Umbilical cord (tissue), 2 donors: ENCODE data around the gene PRSS21. TPM values are rescaled to one million over a fixed set of nuclear protein-coding genes. Genes with fewer than 3 reads are reported as not detected.
A peak's percentile ranks its signal among the peaks of the same experiment; 100 is the strongest.

ENCODE experiments used
- DNase-seq: peaks from one replicate; pipeline ENCODE4 v3.0.0-alpha.2; 2015; ENCODE audit warnings: low spot score
- total RNA-seq: library from RNA; depleted of rRNA; stranded (reverse); fragments of >200 nt; gene quantifications from one replicate; pipeline ENCODE4 v1.2.3, GENCODE V29; 2014; ENCODE audit warnings: low replicate concordance; ENCODE audit not compliant: insufficient read depth

PRSS21 gene
- total RNA-seq, 1 donor from 2014 or later: not detected

DNA sequence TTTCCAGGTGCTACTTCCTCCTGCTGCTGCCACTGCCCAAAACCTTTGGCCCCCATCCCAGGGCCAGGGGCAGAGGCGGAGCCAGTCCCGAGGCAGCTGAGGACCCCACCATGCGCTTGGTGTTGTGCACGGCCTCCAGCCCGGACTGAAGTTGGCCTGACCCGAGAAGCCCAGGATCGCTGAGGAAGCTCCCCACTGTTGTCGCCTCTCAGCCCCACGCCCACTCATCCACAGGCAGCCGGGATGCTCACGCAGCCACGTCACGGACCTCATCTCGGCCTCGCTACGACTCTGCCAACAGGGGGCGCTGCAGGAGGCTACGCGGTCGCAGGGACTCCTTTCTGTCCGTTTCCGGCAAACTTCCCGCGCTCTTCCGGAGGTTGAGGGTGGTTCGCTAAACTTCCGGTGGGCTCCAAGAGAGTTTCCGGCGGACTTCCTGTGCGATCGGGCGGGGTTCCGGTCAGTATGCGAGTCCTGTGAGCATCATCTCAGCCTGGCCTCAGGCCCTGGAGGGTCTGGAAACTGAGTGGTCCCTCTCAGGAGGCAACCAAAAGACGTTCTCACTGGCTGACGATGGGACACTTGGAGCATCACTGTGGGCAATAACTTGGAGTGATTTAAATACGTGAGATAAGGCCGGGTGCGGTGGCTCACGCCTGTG, 25.4 kb downstream of the PRSS21 start:
- no peak for DNase-seq

DNA sequence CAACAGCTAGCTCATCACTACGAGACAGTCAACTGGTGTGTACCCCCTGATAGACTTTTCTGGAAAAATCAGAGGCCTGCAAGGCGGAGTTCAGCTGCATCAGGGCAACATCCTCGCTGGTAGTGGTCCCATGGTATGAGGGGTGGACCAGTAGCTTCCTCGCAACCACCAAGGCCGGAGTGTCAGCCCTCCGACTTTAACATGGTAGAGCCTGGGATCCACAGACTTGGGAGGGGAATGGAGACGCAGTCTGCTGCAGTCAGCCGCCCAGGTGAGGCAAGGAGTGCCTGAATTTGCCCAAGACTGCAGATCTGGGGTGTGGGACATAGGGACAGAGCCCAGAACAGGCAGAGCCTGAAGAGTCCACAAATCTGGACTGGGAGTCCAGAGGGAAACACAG, 26.5 kb downstream of the PRSS21 start:
- DNase-seq: no peak

DNA sequence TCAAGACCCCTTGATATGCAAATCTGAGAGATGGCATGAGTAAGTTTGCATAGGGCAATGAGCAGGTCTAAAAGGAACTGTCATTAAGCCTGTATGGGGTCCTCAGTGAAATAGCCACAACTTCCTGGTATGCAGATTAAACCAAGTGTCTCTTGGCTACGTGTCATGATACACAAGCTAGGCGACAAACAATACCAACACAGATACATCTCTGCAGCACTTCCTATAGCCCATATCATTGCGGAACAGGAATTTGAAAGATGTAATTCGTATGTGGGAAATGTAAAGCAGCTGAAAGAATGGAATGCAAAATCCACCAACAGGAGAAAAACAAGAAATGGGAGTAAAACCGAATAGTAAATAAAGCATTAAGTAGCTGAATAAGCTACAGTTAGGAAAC, 28.1 kb downstream of the PRSS21 start:
- DNase-seq: no peak

DNA sequence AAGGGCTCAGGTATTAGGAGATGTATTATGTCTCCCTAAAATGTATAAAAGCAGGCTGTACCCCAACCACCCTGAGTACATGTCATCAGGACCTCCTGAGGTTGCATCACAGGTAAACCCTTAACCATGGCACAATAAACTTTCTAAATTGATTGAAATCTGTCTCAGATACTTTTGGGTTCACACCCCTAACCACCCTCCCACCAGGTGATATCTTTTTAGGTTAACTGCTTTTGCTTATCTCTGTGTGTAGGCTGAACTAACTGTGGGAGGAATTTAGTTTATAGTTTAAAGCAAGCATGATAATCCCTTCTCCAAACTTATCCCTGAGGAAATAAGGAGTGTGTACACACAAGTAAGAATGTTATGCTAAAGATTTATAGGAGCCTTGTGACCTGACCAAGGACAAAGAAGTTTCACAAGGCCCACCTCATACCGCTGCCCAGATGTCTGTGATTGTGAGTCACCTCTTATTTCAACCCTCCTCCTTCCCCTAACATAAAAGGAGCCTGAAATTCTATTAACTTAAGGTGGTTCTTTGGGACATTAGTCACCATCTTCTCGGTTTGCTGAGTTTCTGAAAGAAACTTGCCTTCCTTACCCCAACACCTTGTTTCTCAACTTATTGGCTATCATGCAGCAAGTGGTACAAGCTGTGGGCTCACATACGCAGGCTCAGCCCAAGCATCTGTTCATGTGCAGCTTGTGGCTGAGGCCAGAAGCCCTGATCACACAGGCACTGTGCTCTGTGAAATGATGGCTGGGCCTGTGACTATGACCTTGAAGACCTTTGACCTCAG, 29.7 kb downstream of the PRSS21 start:
- DNase-seq: no peak

DNA sequence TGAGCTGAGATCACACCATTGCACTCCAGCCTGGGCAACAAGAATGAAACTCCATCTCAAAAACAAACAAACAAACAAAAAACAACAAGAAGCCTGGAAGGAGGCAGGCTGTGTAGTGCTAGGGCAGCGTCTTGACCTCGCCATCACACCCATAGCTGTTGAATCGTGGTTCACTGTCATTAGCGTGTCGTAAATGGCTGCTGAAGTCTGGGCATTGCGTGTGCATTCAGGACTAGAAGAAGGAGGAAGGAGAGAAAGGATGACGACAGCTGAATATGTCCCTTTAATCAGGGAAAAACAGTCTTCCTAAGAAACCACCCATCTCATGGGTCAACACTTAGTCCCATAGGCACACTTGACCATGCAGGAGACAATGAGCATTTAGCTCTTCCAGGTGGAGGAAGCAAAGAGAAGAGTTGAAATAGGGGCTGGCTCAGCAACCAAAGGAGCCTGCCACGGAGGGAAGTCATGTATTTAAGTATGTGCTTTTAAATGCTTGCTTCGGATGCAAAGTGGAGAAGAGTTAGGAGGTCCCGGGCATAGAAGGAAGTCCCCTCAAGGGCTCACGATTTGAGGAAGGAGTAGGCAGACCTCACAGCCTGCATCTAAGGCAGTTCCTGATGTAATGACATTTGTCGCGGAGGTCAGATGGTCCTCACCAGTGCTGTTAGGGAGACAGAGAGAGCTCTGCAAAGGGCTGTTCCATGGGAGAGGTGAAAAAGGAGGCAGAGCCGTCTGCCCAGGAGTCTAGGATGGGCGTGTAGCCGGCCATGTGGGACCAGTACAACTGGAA, 32.1 kb downstream of the PRSS21 start:
- DNase-seq: no peak

DNA sequence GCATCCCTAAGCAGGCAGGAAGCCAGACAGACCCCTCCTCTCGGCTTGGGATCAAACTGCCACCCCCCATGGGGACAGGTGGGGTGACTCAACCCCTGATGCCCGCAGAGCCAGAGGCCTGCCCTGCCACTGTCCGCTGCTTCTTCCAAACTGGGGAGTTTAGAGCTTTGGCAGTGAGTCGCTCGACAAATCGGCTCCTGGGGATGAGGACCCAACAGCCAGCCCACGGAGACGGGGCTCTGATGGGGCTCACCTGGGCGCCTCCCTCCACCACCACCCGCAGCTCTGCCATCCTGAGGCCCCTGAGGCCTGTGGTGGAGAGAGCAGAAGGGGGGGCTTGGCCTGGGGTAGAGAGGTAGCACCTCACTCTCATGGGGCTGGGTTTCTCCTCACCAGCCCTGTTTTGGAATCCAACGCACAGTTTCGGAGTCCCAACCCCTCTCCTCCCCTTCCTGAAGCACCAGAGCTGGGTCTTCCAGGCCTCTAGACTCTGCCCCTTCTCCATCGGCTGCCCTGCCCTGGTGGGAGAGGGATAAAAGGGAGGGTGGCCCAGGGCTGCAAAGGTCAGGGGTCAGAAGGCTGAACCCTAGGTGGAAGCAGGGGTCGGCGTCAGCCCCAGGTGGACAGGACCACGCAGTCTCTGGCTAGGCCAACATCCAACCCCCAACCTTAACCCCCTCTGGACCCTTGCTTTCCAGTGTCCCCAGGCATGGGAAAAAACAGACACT, 35.1 kb downstream of the PRSS21 start:
- DNase-seq: no peak

DNA sequence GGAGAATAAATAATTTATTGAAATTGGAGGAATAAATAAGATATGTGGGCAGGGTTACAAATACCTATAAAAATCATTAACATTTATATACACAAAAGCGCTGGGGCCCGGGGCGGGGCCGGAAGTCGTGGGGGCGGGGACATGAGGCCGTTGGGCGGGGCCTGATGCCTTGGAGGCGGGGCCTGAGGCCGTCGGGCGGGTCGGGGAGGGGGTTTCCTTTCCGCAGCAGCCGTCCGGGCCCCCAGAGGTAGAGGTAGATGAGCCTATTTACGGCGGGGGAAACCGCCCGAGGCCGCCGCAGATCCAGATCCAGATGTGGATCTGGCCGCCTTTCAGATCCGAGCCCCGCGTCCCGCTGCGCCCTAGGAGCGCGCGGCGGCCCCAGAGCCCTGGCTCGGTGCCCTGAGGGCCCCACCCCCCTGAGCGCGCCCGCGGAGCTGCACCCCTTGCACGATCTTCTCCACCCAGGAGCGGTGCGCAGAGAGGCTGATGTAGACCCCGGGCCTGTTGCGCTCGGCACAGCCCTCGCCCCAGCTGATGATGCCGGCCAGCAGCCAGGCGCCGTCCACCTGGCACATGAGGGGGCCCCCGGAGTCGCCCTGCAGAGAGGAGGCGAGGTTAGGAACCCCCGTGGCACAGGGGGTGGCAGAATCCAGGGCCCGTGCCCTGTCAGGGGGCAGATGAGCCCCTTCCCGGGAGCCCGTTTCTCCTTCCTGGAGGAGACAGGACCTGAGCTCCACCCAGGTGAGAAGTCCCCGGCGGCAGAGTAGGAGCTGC, 35.9 kb downstream of the PRSS21 start:
- no peak for DNase-seq

GRCh38 chr16:2853531-2854073, 36.6 kb downstream of the PRSS21 start:
- DNase-seq: no peak

DNA sequence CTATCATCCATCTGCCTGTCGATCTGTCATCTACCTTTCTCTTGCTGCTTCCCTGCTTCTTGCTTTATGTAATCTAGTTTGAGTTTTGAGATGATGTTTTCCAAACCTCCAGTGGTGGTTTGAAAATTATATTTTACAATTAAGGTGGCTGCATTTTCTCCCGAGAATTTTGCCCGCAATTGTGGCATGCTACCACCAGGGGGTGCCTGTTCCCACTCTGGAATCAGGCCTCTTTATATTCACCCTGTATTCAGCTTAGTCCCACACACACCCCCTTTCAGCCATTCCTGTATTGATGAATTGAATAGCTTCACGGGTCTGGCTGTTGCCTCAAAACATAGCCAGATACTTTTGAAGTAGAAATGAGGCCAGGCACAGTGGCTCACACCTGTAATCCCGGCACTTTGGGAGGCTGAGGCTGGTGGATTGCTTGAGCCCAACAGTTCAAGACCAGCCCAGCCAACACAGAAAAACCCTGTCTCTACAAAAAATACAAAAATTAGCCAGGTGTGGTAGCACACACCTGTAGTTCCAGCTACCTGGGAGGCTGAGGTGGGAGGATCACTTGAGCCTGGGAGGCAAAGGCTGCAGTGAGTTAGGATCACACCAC, 37.8 kb downstream of the PRSS21 start:
- DNase-seq: no peak

DNA sequence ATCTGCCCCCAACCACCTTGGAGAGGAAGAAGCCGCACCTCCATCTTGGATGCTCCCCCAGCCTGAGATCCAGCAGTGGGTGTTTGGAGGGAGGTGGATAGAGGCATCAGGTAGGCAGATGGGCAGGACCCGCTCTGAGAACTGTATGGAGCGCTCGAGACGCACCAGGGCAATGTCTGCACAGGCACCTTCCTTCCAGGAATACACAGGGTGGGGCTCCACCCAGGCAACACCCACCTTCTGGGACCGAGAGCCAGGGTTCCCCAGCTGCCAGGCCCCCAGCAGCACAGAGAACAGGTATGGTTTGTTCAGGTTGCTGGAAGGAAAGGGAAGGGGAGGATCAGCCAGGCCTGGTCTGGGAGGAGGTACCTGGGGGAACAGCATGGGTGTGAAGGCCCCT, 38.5 kb downstream of the PRSS21 start:
- DNase-seq: no peak

DNA sequence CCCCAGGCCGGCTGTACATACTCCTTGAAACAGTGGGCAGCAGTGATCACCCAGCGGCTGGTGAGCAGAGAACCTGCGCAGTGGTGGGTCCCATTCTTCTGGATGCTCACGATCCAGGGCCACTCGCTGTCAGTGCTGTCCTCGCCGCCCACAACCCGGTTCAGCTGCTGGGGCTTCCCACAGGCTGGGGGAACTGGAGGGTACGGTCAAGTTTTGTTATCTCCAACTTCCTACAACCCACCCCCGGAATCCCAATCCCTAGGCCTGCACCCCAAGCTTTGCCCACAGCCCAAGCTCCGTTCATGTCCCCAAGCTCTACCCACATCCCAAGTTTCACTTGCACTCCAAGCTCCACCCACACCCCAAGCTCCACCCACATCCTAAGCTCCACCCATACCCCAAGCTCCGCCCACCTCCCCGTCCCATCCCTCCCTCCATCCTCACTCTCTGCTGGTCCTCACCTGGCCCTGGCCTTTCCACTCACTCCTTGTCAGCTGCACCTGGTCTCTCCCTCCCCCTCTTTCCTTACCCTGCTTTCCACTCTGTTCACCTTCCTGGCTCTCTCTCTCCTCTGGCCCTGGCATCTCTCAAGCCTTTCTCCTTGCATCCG, 39.1 kb downstream of the PRSS21 start:
- DNase-seq: no peak

DNA sequence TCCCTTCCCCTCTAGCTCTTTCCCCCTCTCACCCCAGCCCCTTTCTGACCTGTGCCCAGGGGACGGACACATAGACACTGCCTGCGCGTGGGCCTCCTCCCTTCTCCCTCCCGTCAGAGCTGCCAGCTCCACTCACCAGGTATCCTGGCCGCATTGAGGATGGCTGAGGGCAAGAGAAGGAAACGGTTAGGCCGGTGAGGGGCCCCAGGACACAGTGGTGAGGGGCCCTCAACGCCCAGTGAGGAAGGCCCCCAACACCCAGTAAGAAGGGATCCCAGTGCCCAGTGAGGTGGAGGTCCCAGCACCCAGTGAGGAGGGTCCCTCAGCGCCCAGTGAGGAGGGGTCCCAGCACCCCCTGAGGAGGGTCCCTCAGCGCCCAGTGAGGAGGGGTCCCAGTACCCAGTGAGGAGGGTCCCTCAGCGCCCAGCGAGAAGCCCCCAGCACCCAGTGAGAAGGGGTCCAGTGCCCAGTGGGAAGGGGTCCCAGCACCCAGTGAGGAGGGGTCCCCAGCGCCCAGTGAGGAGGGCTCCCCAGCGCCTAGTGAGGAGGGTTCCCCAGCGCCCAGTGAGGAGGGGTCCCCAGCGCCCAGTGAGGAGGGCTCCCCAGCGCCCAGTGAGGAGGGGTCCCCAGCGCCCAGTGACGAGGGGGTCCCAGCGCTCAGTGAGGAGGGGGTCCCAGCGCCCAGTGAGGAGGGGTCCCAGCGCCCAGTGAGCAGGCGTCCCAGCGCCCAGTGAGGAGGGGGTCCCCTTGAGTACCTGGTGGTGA, 39.8 kb downstream of the PRSS21 start:
- no peak for DNase-seq

GRCh38 chr16:2857451-2858244, 40.6 kb downstream of the PRSS21 start, which contains the start of gene PRSS22:
PRSS22 (minus strand) TSS chr16:2858170; CDS start chr16:2858104, 66 bp downstream.
- peak; percentile 33 for DNase-seq

GRCh38 chr16:2858245-2859025, 41.4 kb downstream of the PRSS21 start:
- DNase-seq: peak; percentile 20

DNA sequence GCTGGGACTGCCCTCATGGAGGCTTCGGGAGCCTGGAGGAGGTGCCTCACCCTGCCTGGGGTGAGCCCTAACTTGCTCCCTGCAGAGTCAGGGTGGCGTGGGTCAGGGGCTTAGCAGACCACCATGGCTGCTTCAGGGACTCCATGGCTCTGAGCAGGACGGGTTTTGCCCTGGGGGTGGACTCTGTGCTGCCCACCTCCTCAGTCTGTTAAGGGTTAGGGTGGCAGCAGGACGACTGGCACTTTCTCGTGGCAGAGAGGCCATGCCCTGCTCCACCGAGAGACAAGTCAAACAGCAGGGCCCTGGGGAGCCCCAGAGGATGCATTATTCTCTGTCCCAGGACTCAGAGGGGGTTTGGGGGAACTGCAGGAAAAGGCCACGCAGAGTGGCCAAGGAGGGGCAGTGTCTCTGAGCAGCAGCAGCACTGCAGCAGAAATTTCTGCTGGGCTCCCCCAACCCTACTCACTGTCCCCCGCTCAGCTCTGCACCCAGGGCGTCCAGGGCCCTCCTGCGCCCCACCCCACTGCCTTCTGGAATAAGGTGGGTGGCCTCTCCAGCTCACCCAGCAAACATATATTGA, 42.7 kb downstream of the PRSS21 start:
- no peak for DNase-seq

GRCh38 chr16:2860826-2861567, 44.0 kb downstream of the PRSS21 start:
- DNase-seq: no peak
